ENCODE measurements around the gene ORC5. TPM values are rescaled to one million over a fixed set of nuclear protein-coding genes. Genes with fewer than 3 reads are reported as not detected.

Gene ORC5
- total and polyA plus RNA-seq, 2 of the 13 experiments (the other 11 are each of a cell fraction or from before 2014, with no cell fraction given), result 4.8 to 18.8 TPM

DNA sequence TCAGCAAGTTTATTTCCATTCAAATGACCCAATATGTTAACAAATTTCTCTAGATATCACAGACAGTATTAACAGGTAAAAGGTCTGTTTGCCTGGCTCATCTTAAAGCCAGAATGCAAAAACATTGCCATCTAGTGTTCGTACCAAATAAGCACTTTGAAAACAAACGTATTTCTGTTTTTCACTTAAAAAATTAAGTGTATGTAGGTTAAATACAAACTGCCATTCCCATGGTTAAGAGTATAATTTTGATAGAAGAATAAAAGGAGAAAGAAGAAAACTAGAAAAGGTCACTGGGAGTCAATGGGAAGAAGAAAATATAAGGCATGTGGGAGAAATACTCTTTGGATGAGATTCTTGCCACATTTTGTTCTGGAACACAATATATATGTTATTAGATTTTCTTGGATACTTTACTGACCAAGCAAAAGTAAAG lies 51.0 kb downstream of the ORC5 start:
- TF ChIP-seq PPARG (CRISPR knock-in tag; conservative IDR thresholded peaks at IDR 0.05) (peak; percentile 86), RARA (CRISPR knock-in tag; IDR thresholded peaks at IDR 0.05) (no peak), HOXA9 (CRISPR knock-in tag; IDR thresholded peaks at IDR 0.05; ENCODE audit: borderline replicate concordance) (no peak), RAD21 (CRISPR knock-in tag; IDR thresholded peaks at IDR 0.05) (peak; percentile 66), SMC3 (IDR thresholded peaks at IDR 0.05; ENCODE audit: low read length) (peak; percentile 71), STAG1 (CRISPR knock-in tag; IDR thresholded peaks at IDR 0.05) (peak; percentile 92)
- TF ChIP-seq, protein P1, sequence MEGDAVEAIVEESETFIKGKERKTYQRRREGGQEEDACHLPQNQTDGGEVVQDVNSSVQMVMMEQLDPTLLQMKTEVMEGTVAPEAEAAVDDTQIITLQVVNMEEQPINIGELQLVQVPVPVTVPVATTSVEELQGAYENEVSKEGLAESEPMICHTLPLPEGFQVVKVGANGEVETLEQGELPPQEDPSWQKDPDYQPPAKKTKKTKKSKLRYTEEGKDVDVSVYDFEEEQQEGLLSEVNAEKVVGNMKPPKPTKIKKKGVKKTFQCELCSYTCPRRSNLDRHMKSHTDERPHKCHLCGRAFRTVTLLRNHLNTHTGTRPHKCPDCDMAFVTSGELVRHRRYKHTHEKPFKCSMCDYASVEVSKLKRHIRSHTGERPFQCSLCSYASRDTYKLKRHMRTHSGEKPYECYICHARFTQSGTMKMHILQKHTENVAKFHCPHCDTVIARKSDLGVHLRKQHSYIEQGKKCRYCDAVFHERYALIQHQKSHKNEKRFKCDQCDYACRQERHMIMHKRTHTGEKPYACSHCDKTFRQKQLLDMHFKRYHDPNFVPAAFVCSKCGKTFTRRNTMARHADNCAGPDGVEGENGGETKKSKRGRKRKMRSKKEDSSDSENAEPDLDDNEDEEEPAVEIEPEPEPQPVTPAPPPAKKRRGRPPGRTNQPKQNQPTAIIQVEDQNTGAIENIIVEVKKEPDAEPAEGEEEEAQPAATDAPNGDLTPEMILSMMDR (CRISPR knock-in tag; IDR thresholded peaks at IDR 0.05), result peak; percentile 75
- TF ChIP-seq, protein P2, sequence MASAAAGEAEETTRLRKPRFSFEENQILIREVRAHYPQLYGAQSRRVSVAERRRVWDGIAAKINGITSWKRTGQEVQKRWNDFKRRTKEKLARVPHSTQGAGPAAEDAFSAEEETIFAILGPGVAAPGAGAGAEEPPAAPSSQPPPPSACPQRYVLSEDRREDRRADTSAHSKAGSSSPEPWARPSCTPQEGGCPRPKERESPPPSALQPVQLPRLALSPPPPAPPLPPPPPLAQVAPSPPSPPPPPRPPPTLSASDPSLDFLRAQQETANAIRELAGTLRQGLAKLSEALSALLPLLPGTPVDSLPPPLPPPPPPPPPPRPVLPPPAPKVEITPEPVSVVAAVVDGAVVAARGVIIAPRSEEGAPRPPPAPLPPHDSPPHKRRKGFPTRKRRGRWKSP (CRISPR knock-in tag; IDR thresholded peaks at IDR 0.05), result no peak
- no peak overlapping the region for H2AFZ ChIP-seq (ENCODE audit: low read length)
- peaks cover 0 to 8% of the 10 kb centered on the region in 2 experiments; a peak in 2 of 5 replicates for H3K36me3 ChIP-seq (replicated peaks in 1 of 2; ENCODE audit: control insufficient read depth in 1 of 2, insufficient read depth in 2 of 2, low read length in 2 of 2)
- H3K27me3 ChIP-seq (ENCODE audit: control insufficient read depth in 1 of 2, insufficient read depth in 2 of 2, low read length in 2 of 2), result no peaks in the 10 kb centered on the region
- intact Hi-C loops (cut with micrococcal nuclease; ENCODE audit: unreplicated experiment), result loop anchor here (2.0 to 10.0 kb wide), 4 partner anchors 52 to 712 kb away; partner anchors contain the start of genes RELN and SLC26A5
- H3K9me3 ChIP-seq (ENCODE audit: low read length), result no peaks in the 10 kb centered on the region
- H3K79me2 ChIP-seq (ENCODE audit: insufficient read depth, low read length), result no peaks in the 10 kb centered on the region
- BruUV-seq (replicated peaks), result no TSS peak
- DNase-seq (ENCODE audit: low spot score), result peak; percentile 45
- no peaks in the 10 kb centered on the region for H4K20me1 ChIP-seq (ENCODE audit: insufficient read depth, low read length)
- 2% methylated on average over 2 of the region's 2 CpGs for WGBS (ENCODE audit: low lambda C conversion rate)
- no peak overlapping the region for H3K9ac ChIP-seq (ENCODE audit: insufficient read depth, low read depth, low read length)
- ChIA-PET CTCF (ENCODE audit: low intra/inter-chr PET ratio, low total read pairs) (interaction anchor here (0.7 to 1.8 kb wide), 4 partner anchors 134 to 583 kb away, joined by 3 to 14 read pairs (median 6); partner anchors contain the start of gene RELN), POLR2A (no interaction called here)
- ATAC-seq, result no peak
- H3K27ac ChIP-seq (ENCODE audit: extremely low read length, insufficient read depth, low read length), result no peak overlapping the region
- in situ Hi-C loops (cut with HindIII; ENCODE audit: extremely low pct_ligation_motif_present, low pct_unique_long_range_greater_than_20kb), result loop anchor here (25.0 kb wide), 1 partner anchor 720 kb away; the partner anchor contains the start of gene SLC26A5
- H3K4me1 ChIP-seq (ENCODE audit: insufficient read depth, low read length), result 0 out of 2 replicates have a peak, but pooled peaks cover 8% of the 10 kb centered on the region
- peak; percentile 47 for FAIRE-seq
- H3K4me3 ChIP-seq (replicated peaks in 1 of 3; ENCODE audit: insufficient read depth in 1 of 3, low read depth in 2 of 3, low read length in 3 of 3), result no peak overlapping the region
- H3K4me2 ChIP-seq (ENCODE audit: low read depth, low read length), result no peak overlapping the region

All from HepG2 (cell line).